Hepatocyte (in vitro differentiated cells): ENCODE measurements around the gene SOX10. TPM values are rescaled to one million over a fixed set of nuclear protein-coding genes. Genes with fewer than 3 reads are reported as not detected.

Source experiments
- DNase-seq: peaks from one replicate; pipeline ENCODE4 v3.0.0-alpha.2; 2016; ENCODE audit warnings: low spot score
- H2AFZ ChIP-seq: fragments of 200-600 bp; sonication (generic); 2 replicates; pipeline ENCODE4 v1.6.0; 2016; ENCODE audit warnings: antibody characterized with exemption, mild to moderate bottlenecking
- H3K27ac ChIP-seq: fragments of 200-600 bp; sonication (generic); 2 replicates; pipeline ENCODE4 v1.5.1; 2016; ENCODE audit warnings: mild to moderate bottlenecking
- H3K27me3 ChIP-seq: fragments of 200-600 bp; sonication (generic); 2 replicates; pipeline ENCODE4 v1.6.1; 2016
- H3K36me3 ChIP-seq: fragments of 200-600 bp; sonication (generic); replicated peaks from 2 replicates; pipeline ENCODE4 v1.5.1; 2016; ENCODE audit warnings: low read depth; ENCODE audit not compliant: insufficient read depth
- H3K4me1 ChIP-seq: fragments of 200-600 bp; sonication (generic); 2 replicates; pipeline ENCODE4 v1.5.1; 2016; ENCODE audit warnings: mild to moderate bottlenecking, moderate library complexity; ENCODE audit not compliant: insufficient read depth
- H3K4me2 ChIP-seq: fragments of 200-600 bp; sonication (generic); 2 replicates; pipeline ENCODE4 v1.6.0; 2016
- H3K4me3 ChIP-seq: fragments of 200-600 bp; sonication (generic); 2 replicates; pipeline ENCODE4 v1.5.1; 2016; ENCODE audit warnings: mild to moderate bottlenecking
- H3K79me2 ChIP-seq: fragments of 200-600 bp; sonication (generic); 2 replicates; pipeline ENCODE4 v1.6.0; 2017; ENCODE audit warnings: mild to moderate bottlenecking
- H3K9me2 ChIP-seq: fragments of 200-600 bp; sonication (generic); replicated peaks from 2 replicates; pipeline ENCODE4 v1.6.0; 2017; ENCODE audit warnings: mild to moderate bottlenecking; ENCODE audit not compliant: insufficient read depth
- H3K9me3 ChIP-seq: fragments of 200-600 bp; sonication (generic); 2 replicates; pipeline ENCODE4 v1.5.1; 2016; ENCODE audit warnings: low read depth, mild to moderate bottlenecking
- H4K20me1 ChIP-seq: fragments of 200-600 bp; sonication (generic); 2 replicates; pipeline ENCODE4 v1.6.0; 2016; ENCODE audit warnings: mild to moderate bottlenecking; ENCODE audit not compliant: insufficient read depth, poor library complexity, severe bottlenecking
- CTCF ChIP-seq: fragments of 200-600 bp; sonication (generic); IDR thresholded peaks from 2 replicates; pipeline ENCODE4 v1.5.1; 2016; ENCODE audit warnings: antibody characterized with exemption, mild to moderate bottlenecking; ENCODE audit not compliant: poor library complexity
- EZH2 ChIP-seq: fragments of 200-600 bp; sonication (generic); IDR thresholded peaks from 2 replicates; pipeline ENCODE4 v1.6.1; 2016; ENCODE audit warnings: antibody characterized with exemption, mild to moderate bottlenecking, borderline replicate concordance
- EZH2phosphoT487 ChIP-seq: fragments of 200-600 bp; sonication (generic); IDR thresholded peaks from one replicate; pipeline ENCODE4 v1.6.1; 2018; ENCODE audit warnings: antibody characterized with exemption, mild to moderate bottlenecking, low read depth, moderate library complexity; ENCODE audit not compliant: unreplicated experiment, severe bottlenecking
- WGBS: methylation state at CpG from one replicate; pipeline ENCODE4 v1.1.6; 2016; ENCODE audit warnings: low lambda C conversion rate; ENCODE audit errors: missing lambda C conversion rate; 5-methylcytosine and 5-hydroxymethylcytosine counted together
- polyA plus RNA-seq: library from polyadenylated mRNA; unstranded; fragments of >200 nt; fragmentation: Nextera tagmentation; extraction: Ambion mirVana; gene quantifications from 2 replicates; pipeline ENCODE4 v1.2.1, GENCODE V29; 2016
- total RNA-seq: library from RNA; depleted of rRNA; stranded (reverse); fragments of >200 nt; gene quantifications from 2 replicates; pipeline ENCODE4 v1.2.3, GENCODE V29; 2014

SOX10 gene
- total and polyA plus RNA-seq, 2 experiments from 2014 or later, result not detected

- 92% methylated on average over 8 of the region's 8 CpGs for WGBS
- no peak overlapping the region for H3K27ac ChIP-seq
- no peak overlapping the region for H2AFZ ChIP-seq
Observed at GRCh38 chr22:37996515-37997246, 12.3 kb upstream of the SOX10 start.

GRCh38 chr22:37996079-37996478 is 11.7 kb upstream of the SOX10 start:
- 67% methylated on average over 2 of the region's 4 CpGs for WGBS

More at GRCh38 chr22:37996515-37997246, 12.3 kb upstream of the SOX10 start:
- no peaks in the 10 kb centered on the region for H3K9me2 ChIP-seq
- TF ChIP-seq CTCF (no peak), EZH2phosphoT487 (no peak), EZH2 (no peak)
- H4K20me1 ChIP-seq, result no peaks in the 10 kb centered on the region
- H3K4me1 ChIP-seq, result no peaks in the 10 kb centered on the region
- no peaks in the 10 kb centered on the region for H3K79me2 ChIP-seq
- H3K4me2 ChIP-seq, result no peak overlapping the region
- H3K9me3 ChIP-seq, result no peaks in the 10 kb centered on the region
- no peaks in the 10 kb centered on the region for H3K36me3 ChIP-seq
- H3K27me3 ChIP-seq, result no peaks in the 10 kb centered on the region
- DNase-seq, result no peak
- no peak overlapping the region for H3K4me3 ChIP-seq

DNA sequence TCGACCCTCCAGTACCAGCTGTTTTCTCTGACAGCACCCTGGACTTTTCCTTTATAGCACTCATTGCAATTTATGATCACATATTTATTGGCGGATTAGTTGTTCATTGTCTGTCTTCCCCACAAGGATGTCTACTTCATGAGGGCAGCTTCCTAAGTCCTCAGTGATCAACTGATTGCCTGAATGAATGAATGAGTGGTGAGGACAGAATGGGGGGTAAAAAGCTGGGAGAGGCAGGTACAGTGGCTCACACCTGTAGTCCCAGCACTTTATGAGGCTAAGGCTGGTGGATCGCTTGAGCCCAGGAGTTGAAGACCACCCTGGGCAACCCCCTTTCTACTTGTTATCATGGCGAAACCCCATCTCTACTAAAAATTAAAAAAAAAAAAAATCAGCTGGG is 11.1 kb upstream of the SOX10 start:
- Histone ChIP-seq H3K36me3 (no peaks in the 10 kb centered on the region), H3K9me3 (no peaks in the 10 kb centered on the region), H3K9me2 (no peaks in the 10 kb centered on the region), H3K4me2 (no peak overlapping the region), H4K20me1 (no peaks in the 10 kb centered on the region), H3K4me1 (no peaks in the 10 kb centered on the region), H3K27ac (no peak overlapping the region), H3K4me3 (no peak overlapping the region), H3K79me2 (no peaks in the 10 kb centered on the region), H2AFZ (no peak overlapping the region), H3K27me3 (no peaks in the 10 kb centered on the region)
- DNase-seq, result no peak
- no peak for TF ChIP-seq EZH2phosphoT487
- no peak for TF ChIP-seq CTCF
- TF ChIP-seq EZH2, result no peak
- 96% methylated on average over 4 of the region's 4 CpGs for WGBS

More at GRCh38 chr22:37996079-37996478, 11.7 kb upstream of the SOX10 start:
- H3K9me3 ChIP-seq, result no peaks in the 10 kb centered on the region
- no peak overlapping the region for H3K4me3 ChIP-seq
- H3K9me2 ChIP-seq, result no peaks in the 10 kb centered on the region
- H3K27ac ChIP-seq, result no peak overlapping the region
- TF ChIP-seq EZH2 (no peak), CTCF (no peak), EZH2phosphoT487 (no peak)
- H4K20me1 ChIP-seq, result no peaks in the 10 kb centered on the region
- H3K4me2 ChIP-seq, result no peak overlapping the region
- no peaks in the 10 kb centered on the region for H3K79me2 ChIP-seq
- DNase-seq, result no peak
- H3K36me3 ChIP-seq, result no peaks in the 10 kb centered on the region
- no peaks in the 10 kb centered on the region for H3K27me3 ChIP-seq
- H3K4me1 ChIP-seq, result no peaks in the 10 kb centered on the region
- H2AFZ ChIP-seq, result no peak overlapping the region
